Measurements from ENCODE around the gene RBP7. TPM values are rescaled to one million over a fixed set of nuclear protein-coding genes. Genes with fewer than 3 reads are reported as not detected.

RBP7 gene
- total and polyA plus RNA-seq, 10 of the 15 experiments (the other 5 are each of a cell fraction or from before 2014, with no cell fraction given): 0.20 TPM; not detected in 9

DNA sequence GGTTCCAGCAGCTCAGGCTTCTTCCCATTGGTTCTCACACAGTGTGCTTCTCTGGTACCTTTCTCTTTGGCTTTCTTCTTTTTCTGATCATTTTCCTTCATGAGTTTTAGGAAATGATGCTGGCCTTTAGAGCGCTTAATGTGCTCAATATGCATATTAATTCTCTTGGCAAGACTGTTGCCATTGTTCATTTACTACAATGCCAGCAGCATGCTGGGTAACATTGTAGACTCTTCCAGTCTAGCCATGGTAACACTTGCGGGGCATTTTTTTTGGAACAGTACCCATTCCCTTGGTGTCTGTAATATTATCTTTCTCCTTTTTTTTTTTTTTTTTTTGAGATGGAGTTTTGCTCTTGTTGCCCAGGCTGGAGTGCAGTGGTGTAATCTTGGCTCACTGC is 57.4 kb downstream of the RBP7 start:
- Histone ChIP-seq H3K27ac (ENCODE audit: control insufficient read depth, insufficient read depth) (no peak overlapping the region), H3K9ac (ENCODE audit: control insufficient read depth, insufficient read depth, low read length) (no peak overlapping the region), H3K4me1 (ENCODE audit: control insufficient read depth, insufficient read depth, low read length) (no peaks in the 10 kb centered on the region; the same call in 1 of the 2 replicates), H3K4me2 (ENCODE audit: control insufficient read depth, insufficient read depth) (no peak overlapping the region), H3K27me3 (replicated peaks in 1 of 2; ENCODE audit: control insufficient read depth in 2 of 2, insufficient read depth in 2 of 2, low read length in 1 of 2) (no peaks in the 10 kb centered on the region), H3K9me3 (replicated peaks; ENCODE audit: control insufficient read depth, insufficient read depth, low read length) (no peaks in the 10 kb centered on the region), H3K36me3 (ENCODE audit: control insufficient read depth in 2 of 2, insufficient read depth in 2 of 2, low read length in 1 of 2) (peaks cover 3 to 14% of the 10 kb centered on the region in 2 experiments), H3K4me3 (no peak overlapping the region), H4K20me1 (ENCODE audit: control insufficient read depth, insufficient read depth) (no peaks in the 10 kb centered on the region), H2AFZ (ENCODE audit: control insufficient read depth, low read depth, low read length) (no peak overlapping the region), H3K79me2 (ENCODE audit: control insufficient read depth, insufficient read depth, low read length) (peaks cover 3% of the 10 kb centered on the region)
- CTCF ChIA-PET: interaction anchor here (0.9 kb wide), 1 partner anchor 20 kb away, joined by 5 read pairs; no protein-coding TSS in a partner anchor
- ATAC-seq: no peak
- no peak for DNase-seq (ENCODE audit: low read depth, low spot score)
- FAIRE-seq: no peak
- WGBS (ENCODE audit: insufficient coverage, insufficient replicate concordance, low lambda C conversion rate, missing lambda C conversion rate): 92% methylated on average over 2 of the region's 2 CpGs
- in situ Hi-C loops (cut with MboI): no loop called here
- TF ChIP-seq POU2F2 (IDR thresholded peaks at IDR 0.05; ENCODE audit: borderline replicate concordance, low read depth, low read length) (no peak), HCFC1 (IDR thresholded peaks at IDR 0.05; ENCODE audit: low read length) (no peak), BMI1 (IDR thresholded peaks at IDR 0.05; ENCODE audit: borderline replicate concordance) (no peak), SP1 (IDR thresholded peaks at IDR 0.05; ENCODE audit: low read depth, low read length) (no peak), KLF5 (IDR thresholded peaks at IDR 0.05; ENCODE audit: partially characterized antibody) (no peak), STAT1 (conservative IDR thresholded peaks at IDR 0.05) (no peak), MEF2A (IDR thresholded peaks at IDR 0.05; ENCODE audit: insufficient read depth, low read depth, low read length) (no peak)
- TF ChIP-seq, protein P1, sequence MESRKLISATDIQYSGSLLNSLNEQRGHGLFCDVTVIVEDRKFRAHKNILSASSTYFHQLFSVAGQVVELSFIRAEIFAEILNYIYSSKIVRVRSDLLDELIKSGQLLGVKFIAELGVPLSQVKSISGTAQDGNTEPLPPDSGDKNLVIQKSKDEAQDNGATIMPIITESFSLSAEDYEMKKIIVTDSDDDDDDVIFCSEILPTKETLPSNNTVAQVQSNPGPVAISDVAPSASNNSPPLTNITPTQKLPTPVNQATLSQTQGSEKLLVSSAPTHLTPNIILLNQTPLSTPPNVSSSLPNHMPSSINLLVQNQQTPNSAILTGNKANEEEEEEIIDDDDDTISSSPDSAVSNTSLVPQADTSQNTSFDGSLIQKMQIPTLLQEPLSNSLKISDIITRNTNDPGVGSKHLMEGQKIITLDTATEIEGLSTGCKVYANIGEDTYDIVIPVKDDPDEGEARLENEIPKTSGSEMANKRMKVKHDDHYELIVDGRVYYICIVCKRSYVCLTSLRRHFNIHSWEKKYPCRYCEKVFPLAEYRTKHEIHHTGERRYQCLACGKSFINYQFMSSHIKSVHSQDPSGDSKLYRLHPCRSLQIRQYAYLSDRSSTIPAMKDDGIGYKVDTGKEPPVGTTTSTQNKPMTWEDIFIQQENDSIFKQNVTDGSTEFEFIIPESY (IDR thresholded peaks at IDR 0.05): no peak
- TF ChIP-seq, protein P2, sequence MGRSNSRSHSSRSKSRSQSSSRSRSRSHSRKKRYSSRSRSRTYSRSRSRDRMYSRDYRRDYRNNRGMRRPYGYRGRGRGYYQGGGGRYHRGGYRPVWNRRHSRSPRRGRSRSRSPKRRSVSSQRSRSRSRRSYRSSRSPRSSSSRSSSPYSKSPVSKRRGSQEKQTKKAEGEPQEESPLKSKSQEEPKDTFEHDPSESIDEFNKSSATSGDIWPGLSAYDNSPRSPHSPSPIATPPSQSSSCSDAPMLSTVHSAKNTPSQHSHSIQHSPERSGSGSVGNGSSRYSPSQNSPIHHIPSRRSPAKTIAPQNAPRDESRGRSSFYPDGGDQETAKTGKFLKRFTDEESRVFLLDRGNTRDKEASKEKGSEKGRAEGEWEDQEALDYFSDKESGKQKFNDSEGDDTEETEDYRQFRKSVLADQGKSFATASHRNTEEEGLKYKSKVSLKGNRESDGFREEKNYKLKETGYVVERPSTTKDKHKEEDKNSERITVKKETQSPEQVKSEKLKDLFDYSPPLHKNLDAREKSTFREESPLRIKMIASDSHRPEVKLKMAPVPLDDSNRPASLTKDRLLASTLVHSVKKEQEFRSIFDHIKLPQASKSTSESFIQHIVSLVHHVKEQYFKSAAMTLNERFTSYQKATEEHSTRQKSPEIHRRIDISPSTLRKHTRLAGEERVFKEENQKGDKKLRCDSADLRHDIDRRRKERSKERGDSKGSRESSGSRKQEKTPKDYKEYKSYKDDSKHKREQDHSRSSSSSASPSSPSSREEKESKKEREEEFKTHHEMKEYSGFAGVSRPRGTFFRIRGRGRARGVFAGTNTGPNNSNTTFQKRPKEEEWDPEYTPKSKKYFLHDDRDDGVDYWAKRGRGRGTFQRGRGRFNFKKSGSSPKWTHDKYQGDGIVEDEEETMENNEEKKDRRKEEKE (IDR thresholded peaks at IDR 0.05): no peak
- TF ChIP-seq, protein P3, sequence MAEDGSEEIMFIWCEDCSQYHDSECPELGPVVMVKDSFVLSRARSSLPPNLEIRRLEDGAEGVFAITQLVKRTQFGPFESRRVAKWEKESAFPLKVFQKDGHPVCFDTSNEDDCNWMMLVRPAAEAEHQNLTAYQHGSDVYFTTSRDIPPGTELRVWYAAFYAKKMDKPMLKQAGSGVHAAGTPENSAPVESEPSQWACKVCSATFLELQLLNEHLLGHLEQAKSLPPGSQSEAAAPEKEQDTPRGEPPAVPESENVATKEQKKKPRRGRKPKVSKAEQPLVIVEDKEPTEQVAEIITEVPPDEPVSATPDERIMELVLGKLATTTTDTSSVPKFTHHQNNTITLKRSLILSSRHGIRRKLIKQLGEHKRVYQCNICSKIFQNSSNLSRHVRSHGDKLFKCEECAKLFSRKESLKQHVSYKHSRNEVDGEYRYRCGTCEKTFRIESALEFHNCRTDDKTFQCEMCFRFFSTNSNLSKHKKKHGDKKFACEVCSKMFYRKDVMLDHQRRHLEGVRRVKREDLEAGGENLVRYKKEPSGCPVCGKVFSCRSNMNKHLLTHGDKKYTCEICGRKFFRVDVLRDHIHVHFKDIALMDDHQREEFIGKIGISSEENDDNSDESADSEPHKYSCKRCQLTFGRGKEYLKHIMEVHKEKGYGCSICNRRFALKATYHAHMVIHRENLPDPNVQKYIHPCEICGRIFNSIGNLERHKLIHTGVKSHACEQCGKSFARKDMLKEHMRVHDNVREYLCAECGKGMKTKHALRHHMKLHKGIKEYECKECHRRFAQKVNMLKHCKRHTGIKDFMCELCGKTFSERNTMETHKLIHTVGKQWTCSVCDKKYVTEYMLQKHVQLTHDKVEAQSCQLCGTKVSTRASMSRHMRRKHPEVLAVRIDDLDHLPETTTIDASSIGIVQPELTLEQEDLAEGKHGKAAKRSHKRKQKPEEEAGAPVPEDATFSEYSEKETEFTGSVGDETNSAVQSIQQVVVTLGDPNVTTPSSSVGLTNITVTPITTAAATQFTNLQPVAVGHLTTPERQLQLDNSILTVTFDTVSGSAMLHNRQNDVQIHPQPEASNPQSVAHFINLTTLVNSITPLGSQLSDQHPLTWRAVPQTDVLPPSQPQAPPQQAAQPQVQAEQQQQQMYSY (CRISPR knock-in tag; IDR thresholded peaks at IDR 0.05): no peak
- POLR2A ChIA-PET: interaction anchor here (0.7 kb wide), 1 partner anchor 112 kb away, joined by 5 read pairs; no protein-coding TSS in a partner anchor
- RAD21 ChIA-PET (ENCODE audit: unreplicated experiment): no interaction called here
- intact Hi-C loops (cut with micrococcal nuclease; ENCODE audit: unreplicated experiment): no loop called here
- SMC1A ChIA-PET (ENCODE audit: uncharacterized antibody, unreplicated experiment): no interaction called here
- BruUV-seq (replicated peaks): no TSS peak
